Left lung (tissue), 10 donors: ENCODE results near the gene MBD1. TPM values are rescaled to one million over a fixed set of nuclear protein-coding genes. Genes with fewer than 3 reads are reported as not detected.

ENCODE experiments used
- ATAC-seq: fragments of 200-7000 bp; cut with Tn5 transposase; one replicate; pipeline ENCODE4 v1.9.1; 2020; ENCODE audit warnings: moderate library complexity
- DNase-seq, 4 donors: peaks; one replicate each; pipeline ENCODE4 v3.0.0-alpha.2; 2013 to 2020
- H3K27ac ChIP-seq, 2 donors: fragments of 200-600 bp; sonication (generic) in 1 of 2; one replicate each; pipeline versions ENCODE4 v1.5.0 to v1.8.0; 2020 to 2021
- H3K27me3 ChIP-seq, 2 donors: fragments of 200-600 bp; sonication (generic) in 1 of 2; one replicate each; pipeline versions ENCODE4 v1.5.0 to v1.8.0; 2020 to 2021
- H3K36me3 ChIP-seq, 2 donors: fragments of 200-600 bp; sonication (generic) in 1 of 2; one replicate each; pipeline versions ENCODE4 v1.5.0 to v1.8.0; 2020 to 2021
- H3K4me1 ChIP-seq, 2 donors: fragments of 200-600 bp; one replicate each; pipeline ENCODE4 v1.8.0; 2021
- H3K4me3 ChIP-seq, 2 donors: fragments of 200-600 bp; sonication (generic) in 1 of 2; one replicate each; pipeline versions ENCODE4 v1.5.0 to v1.8.0; 2020 to 2021; ENCODE audit warnings: mild to moderate bottlenecking in 1 of 2
- H3K9me3 ChIP-seq, 2 donors: fragments of 200-600 bp; sonication (generic) in 1 of 2; one replicate each; pipeline versions ENCODE4 v1.5.0 to v1.8.0; 2020 to 2021
- intact Hi-C, 2 donors: fragments of 100-400 bp; cut with DNase I; formaldehyde crosslinking; loops; one replicate each; pipeline versions ENCODE4 v1.11.2 to v1.14.2; 2022
- polyA plus RNA-seq, 6 donors: library from polyadenylated mRNA; unstranded; fragments of 120-200 nt; gene quantifications; one replicate each; pipeline ENCODE4 v1.2.1, GENCODE V29; 2013; ENCODE audit not compliant: insufficient read length in 6 of 6
- total RNA-seq, 2 donors: library from RNA; stranded (reverse); fragmentation: NEBNext Ultra II Directional; extraction: Animal tissue kit (Norgen Biotek cat#: 25700); gene quantifications; one replicate each; pipeline ENCODE4 v1.2.1, GENCODE V29; 2021
- TF ChIP-seq, protein P1 (sequence below), 2 donors: fragments of 200-600 bp; sonication (generic) in 1 of 2; IDR thresholded peaks; one replicate each; pipeline versions ENCODE4 v1.5.0 to v1.8.0; 2021; ENCODE audit warnings: antibody characterized with exemption in 2 of 2
- donor health status: DM: no; HTN: yes; CAD: no.
- donor health status: DM: no; HTN: no; CAD: no.

Gene MBD1
- total and polyA plus RNA-seq, 8 donors = 51.9 to 75.0 (median 65.2) TPM

DNA sequence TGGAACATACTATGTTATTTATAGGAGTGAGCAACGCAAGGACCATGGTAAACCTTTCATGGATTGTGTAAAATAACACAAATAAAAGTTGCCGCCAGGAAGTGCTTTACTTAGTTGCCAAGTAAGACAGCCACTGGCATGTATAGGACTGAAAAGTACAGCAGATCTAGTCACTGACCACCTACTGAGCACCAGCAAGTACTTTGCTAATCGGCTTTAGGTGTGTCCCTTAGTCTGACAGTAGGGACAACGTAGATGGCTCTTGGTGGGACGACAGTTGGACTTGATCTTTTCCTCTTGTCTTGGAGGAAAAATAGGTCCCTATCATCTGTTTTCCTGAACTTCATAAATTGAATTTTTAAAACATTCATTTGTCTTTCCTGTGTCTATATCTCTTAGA lies 19.8 kb upstream of the MBD1 start:
- DNase-seq = no peak

DNA sequence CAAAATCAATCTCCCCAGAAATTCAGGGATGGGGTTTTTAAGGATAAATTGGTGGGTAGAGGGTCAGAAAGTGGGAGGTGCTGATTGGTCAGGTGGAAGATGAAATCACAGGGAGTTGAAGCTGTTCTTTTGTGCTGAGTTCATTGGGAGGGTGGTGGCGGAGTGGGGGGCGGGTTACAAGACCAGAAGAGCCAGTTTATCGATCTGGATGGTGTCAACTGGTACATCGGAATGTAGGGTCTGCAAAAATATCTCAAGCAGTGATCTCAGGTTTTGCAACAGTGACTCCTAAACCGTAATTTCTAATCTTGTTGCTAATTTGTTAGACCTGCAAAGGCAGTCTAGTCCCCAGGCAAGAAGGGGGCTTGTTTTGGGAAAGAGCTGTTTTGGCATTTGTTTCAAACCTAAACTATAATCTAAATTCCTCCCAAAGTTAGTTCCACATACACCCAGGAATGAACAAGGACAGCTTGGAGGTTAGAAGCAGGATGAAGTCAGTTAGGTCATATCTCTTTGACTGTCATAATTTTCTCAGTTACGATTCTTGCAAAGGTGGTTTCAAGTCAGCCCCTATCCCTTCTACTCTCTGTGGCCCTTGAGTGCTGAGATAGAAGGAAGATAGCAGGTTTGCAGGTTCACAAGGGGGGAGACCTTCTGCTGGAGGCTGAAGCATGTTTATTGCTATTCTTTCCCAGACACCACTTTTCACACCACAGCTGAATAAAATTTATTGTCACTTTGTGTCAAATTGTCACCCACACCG lies 18.5 kb upstream of the MBD1 start:
- H3K4me3 ChIP-seq = no peak overlapping the region
- no peaks in the 10 kb centered on the region for H3K36me3 ChIP-seq
- peaks cover 0 to 14% of the 10 kb centered on the region in 2 donors for H3K4me1 ChIP-seq
- H3K27me3 ChIP-seq = peaks cover 28 to 73% of the 10 kb centered on the region in 2 donors
- no peaks in the 10 kb centered on the region for H3K9me3 ChIP-seq
- no peak for ATAC-seq
- H3K27ac ChIP-seq = no peak overlapping the region
- DNase-seq = no peak
- TF ChIP-seq, protein P1, sequence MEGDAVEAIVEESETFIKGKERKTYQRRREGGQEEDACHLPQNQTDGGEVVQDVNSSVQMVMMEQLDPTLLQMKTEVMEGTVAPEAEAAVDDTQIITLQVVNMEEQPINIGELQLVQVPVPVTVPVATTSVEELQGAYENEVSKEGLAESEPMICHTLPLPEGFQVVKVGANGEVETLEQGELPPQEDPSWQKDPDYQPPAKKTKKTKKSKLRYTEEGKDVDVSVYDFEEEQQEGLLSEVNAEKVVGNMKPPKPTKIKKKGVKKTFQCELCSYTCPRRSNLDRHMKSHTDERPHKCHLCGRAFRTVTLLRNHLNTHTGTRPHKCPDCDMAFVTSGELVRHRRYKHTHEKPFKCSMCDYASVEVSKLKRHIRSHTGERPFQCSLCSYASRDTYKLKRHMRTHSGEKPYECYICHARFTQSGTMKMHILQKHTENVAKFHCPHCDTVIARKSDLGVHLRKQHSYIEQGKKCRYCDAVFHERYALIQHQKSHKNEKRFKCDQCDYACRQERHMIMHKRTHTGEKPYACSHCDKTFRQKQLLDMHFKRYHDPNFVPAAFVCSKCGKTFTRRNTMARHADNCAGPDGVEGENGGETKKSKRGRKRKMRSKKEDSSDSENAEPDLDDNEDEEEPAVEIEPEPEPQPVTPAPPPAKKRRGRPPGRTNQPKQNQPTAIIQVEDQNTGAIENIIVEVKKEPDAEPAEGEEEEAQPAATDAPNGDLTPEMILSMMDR (IDR thresholded peaks at IDR 0.05) = no peak
- intact Hi-C loops = no loop called here

More for the DNA sequence above, 19.8 kb upstream of the MBD1 start:
- Histone ChIP-seq H3K27me3 (peaks cover 35 to 77% of the 10 kb centered on the region in 2 donors), H3K4me1 (peaks cover 0 to 14% of the 10 kb centered on the region in 2 donors), H3K4me3 (no peak overlapping the region), H3K9me3 (no peaks in the 10 kb centered on the region), H3K36me3 (no peaks in the 10 kb centered on the region), H3K27ac (no peak overlapping the region)
- TF ChIP-seq, protein P1 (IDR thresholded peaks at IDR 0.05) = no peak
- intact Hi-C loops = no loop called here
- no peak for ATAC-seq

DNA sequence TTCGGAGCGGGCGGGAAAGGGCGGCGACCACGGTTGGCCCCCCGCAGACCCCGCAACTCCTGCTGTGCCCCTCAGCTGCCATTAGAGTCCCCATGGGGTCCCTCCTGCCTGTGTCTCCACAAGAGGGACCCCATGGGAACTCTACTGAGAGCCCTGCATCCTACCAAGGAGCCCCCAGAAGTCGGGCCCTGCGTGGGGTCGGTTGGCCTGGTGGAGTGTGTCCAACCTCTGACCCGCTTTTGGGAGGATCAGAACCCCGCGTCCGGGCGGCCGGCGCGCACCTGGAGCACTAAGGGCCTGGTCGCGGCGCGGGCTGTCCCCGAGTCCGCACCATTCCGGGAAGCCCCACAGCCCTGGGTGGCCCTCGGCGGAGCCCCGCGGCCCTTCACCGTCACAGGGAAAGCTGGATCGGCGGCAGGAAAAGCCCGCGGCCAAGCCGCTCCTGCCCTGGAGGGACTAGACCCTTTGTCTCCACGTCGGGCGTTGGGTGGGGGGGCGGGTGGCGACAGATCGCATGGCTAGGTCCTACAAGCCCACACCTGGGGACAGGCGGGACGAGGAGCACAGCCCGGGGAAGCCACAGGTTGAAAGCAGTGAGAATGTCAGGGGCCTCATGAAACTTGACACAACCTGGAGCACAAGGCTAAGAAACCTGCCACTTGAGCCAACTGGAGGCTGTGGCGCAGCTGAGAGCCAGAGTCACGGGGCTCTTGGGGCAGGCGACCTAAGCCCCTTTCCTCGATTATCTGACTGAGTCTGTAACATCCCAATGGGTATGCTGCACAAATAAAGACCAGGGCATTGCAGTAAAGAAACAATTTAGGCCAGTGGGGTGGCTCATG lies 17.3 kb upstream of the MBD1 start:
- peak; percentile 17 for ATAC-seq
- Histone ChIP-seq H3K4me3 (peak overlapping the region; percentile 34 to 37), H3K36me3 (no peaks in the 10 kb centered on the region), H3K27ac (no peak overlapping the region), H3K4me1 (peaks cover 0 to 14% of the 10 kb centered on the region in 2 donors), H3K9me3 (no peaks in the 10 kb centered on the region), H3K27me3 (peaks cover 24 to 62% of the 10 kb centered on the region in 2 donors)
- TF ChIP-seq, protein P1 (IDR thresholded peaks at IDR 0.05) = no peak
- peak in 1 of 4 donors; percentile 80 for DNase-seq
- intact Hi-C loops = no loop called here

DNA sequence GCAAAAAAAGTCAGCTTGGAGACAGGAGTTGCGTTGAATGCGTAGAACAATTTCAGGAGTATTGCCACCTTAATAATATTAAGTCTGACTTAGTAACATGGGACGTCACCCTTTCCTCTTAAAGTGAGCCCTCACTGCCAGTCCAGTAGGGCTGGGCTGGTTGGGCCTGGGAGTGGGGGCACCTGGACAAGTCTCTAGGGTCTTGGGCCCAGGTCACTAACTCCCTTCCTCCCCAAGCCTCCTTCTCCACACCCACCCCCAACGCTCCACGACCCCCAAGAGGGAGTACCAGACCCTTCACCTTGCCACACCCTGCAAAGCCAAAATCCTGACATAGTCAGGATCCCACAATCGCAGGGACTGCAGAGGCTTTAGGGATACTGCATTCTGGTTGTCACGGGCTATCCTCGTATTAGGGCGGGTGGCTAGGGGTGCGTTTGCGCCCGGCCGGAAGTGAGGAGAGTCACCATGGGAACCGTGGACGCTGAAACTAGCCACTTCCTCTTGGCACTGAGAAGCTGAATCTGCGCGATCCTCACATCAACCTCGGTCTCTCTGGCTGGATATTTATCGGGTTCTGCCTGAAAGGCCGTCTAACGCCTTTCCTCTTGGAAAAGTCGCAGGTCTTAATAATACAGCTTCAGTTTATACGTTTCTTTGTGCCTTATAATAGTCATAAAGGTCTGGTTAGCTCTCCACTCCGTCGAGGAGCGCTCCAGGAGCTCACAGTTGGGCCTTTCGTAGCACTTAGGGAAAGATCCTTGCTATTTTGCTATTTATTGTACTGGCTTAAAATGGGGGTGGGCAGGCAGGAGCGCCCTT lies 16.5 kb upstream of the MBD1 start:
- DNase-seq (peak; percentile 64 to 92 (median 86)), ATAC-seq (peak; percentile 96)
- H3K36me3 ChIP-seq = no peaks in the 10 kb centered on the region
- TF ChIP-seq, protein P1 (IDR thresholded peaks at IDR 0.05) = no peak
- H3K9me3 ChIP-seq = no peaks in the 10 kb centered on the region
- peaks cover 0 to 14% of the 10 kb centered on the region in 2 donors for H3K4me1 ChIP-seq
- H3K27ac ChIP-seq = no peak overlapping the region
- H3K4me3 ChIP-seq = peak overlapping the region; percentile 34 to 37
- H3K27me3 ChIP-seq = peaks cover 24 to 54% of the 10 kb centered on the region in 2 donors
- intact Hi-C loops = no loop called here
